Suprapubic skin (tissue), 4 donors: Measurements from ENCODE around the gene AGPAT2. TPM values are rescaled to one million over a fixed set of nuclear protein-coding genes. Genes with fewer than 3 reads are reported as not detected.

ENCODE experiments used
- DNase-seq, 2 donors: peaks; one replicate each; pipeline ENCODE4 v3.0.0-alpha.2; 2019; ENCODE audit warnings: low spot score in 2 of 2
- H3K27ac ChIP-seq: fragments of 200-600 bp; sonication (generic); one replicate; pipeline ENCODE4 v1.5.1; 2019
- H3K27me3 ChIP-seq: fragments of 200-600 bp; sonication (generic); one replicate; pipeline ENCODE4 v1.5.1; 2019
- H3K36me3 ChIP-seq: fragments of 200-600 bp; sonication (generic); one replicate; pipeline ENCODE4 v1.5.1; 2019
- H3K4me1 ChIP-seq: fragments of 200-600 bp; sonication (generic); one replicate; pipeline ENCODE4 v1.5.1; 2019
- H3K4me3 ChIP-seq: fragments of 200-600 bp; sonication (generic); one replicate; pipeline ENCODE4 v1.5.1; 2019; ENCODE audit warnings: mild to moderate bottlenecking
- H3K9me3 ChIP-seq: fragments of 200-600 bp; sonication (generic); one replicate; pipeline ENCODE4 v1.5.1; 2019
- CTCF ChIP-seq, 2 donors: fragments of 200-600 bp in 1 of 2; fragments of 450-650 bp in 1 of 2; sonication (generic) in 1 of 2; IDR thresholded peaks; one replicate each; pipeline ENCODE4 v1.5.1; 2016 to 2019; ENCODE audit warnings: antibody characterized with exemption in 2 of 2, mild to moderate bottlenecking in 1 of 2, moderate library complexity in 1 of 2
- EP300 ChIP-seq: sonication (generic); formaldehyde crosslinking; IDR thresholded peaks from one replicate; pipeline ENCODE4 v1.6.1; 2017; ENCODE audit warnings: antibody characterized with exemption
- POLR2A ChIP-seq, 2 donors: fragments of 450-650 bp; IDR thresholded peaks; one replicate each; pipeline ENCODE4 v1.6.1; 2017; ENCODE audit warnings: antibody characterized with exemption in 2 of 2, mild to moderate bottlenecking in 2 of 2, moderate library complexity in 2 of 2
- POLR2AphosphoS5 ChIP-seq, 3 donors: sonication (generic); formaldehyde crosslinking; IDR thresholded peaks; one replicate each; pipeline ENCODE4 v1.6.1; 2017; ENCODE audit warnings: antibody characterized with exemption in 3 of 3
- WGBS: methylation state at CpG from one replicate; pipeline ENCODE4 v1.1.5; 2018; 5-methylcytosine and 5-hydroxymethylcytosine counted together
- total RNA-seq, 4 donors: library from RNA; depleted of rRNA; stranded (reverse); fragments of >200 nt; gene quantifications; one replicate each; pipeline ENCODE4 v1.1.0, GENCODE V29; 2016

AGPAT2 gene
- total RNA-seq, 4 donors from 2014 or later = 43.5 to 73.2 (median 63.5) TPM

GRCh38 chr9:136722969-136723356, 35.7 kb upstream of the AGPAT2 start:
- H3K27ac ChIP-seq = no peak overlapping the region
- H3K36me3 ChIP-seq = peaks cover 48% of the 10 kb centered on the region
- peaks cover 74% of the 10 kb centered on the region for H3K4me1 ChIP-seq
- no peak overlapping the region for H3K4me3 ChIP-seq
- DNase-seq = no peak
- WGBS = 86% methylated on average over 22 of the region's 24 CpGs
- H3K27me3 ChIP-seq = no peaks in the 10 kb centered on the region
- TF ChIP-seq CTCF (IDR thresholded peaks at IDR 0.05) (no peak), POLR2AphosphoS5 (IDR thresholded peaks at IDR 0.05) (no peak), POLR2A (IDR thresholded peaks at IDR 0.05) (no peak), EP300 (no peak)
- H3K9me3 ChIP-seq = no peaks in the 10 kb centered on the region

DNA sequence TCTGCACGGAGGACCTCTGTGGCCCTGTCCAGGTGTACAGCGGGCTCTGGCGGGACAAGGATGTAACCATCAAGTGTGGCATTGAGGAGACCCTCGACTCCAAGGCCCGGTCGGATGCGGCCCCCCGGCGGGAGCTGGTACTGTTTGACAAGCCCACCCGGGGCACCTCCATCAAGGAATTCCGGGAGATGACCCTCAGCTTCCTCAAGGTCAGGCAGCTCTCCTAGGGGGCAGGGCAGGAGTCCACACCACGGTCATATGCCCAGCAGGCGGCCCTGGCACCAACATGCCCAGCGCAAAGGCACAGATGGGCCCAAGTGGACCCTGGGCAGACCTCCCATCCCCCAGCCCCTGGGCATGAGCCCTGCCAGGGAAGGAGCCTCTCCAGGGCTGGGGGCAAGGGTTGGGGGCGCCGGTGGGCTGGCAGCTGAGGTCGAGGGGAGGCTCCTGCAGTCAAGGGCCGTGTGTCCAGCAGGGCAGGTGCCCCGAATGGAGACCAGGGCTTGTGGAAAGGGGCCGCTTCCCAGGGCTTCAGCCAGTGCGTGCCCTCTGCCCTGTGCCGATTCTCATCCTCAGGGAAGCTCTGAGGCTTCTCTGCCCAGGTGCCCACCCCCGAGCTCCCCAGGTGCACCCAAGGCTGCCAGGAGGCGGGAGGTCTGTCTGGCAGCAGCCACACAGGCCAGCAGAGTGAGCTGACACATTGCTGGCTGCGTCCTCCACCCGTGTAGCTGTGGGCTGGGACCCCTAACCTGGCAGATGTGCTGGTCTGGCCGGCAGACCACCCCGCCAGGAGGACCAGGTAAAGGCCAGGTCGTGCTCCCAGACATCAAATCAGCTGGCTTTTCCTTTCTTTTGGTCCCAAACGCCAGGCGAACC, 35.1 kb upstream of the AGPAT2 start:
- no peak for DNase-seq
- TF ChIP-seq CTCF (IDR thresholded peaks at IDR 0.05) = no peak
- TF ChIP-seq POLR2AphosphoS5 (IDR thresholded peaks at IDR 0.05) = no peak
- no peak for TF ChIP-seq POLR2A (IDR thresholded peaks at IDR 0.05)
- no peak for TF ChIP-seq EP300
- no peaks in the 10 kb centered on the region for H3K27me3 ChIP-seq
- no peaks in the 10 kb centered on the region for H3K9me3 ChIP-seq
- 0% methylated on average over 1 of the region's 31 CpGs for WGBS
- peaks cover 71% of the 10 kb centered on the region for H3K4me1 ChIP-seq
- H3K36me3 ChIP-seq = peaks cover 48% of the 10 kb centered on the region
- H3K4me3 ChIP-seq = no peak overlapping the region
- H3K27ac ChIP-seq = no peak overlapping the region

DNA sequence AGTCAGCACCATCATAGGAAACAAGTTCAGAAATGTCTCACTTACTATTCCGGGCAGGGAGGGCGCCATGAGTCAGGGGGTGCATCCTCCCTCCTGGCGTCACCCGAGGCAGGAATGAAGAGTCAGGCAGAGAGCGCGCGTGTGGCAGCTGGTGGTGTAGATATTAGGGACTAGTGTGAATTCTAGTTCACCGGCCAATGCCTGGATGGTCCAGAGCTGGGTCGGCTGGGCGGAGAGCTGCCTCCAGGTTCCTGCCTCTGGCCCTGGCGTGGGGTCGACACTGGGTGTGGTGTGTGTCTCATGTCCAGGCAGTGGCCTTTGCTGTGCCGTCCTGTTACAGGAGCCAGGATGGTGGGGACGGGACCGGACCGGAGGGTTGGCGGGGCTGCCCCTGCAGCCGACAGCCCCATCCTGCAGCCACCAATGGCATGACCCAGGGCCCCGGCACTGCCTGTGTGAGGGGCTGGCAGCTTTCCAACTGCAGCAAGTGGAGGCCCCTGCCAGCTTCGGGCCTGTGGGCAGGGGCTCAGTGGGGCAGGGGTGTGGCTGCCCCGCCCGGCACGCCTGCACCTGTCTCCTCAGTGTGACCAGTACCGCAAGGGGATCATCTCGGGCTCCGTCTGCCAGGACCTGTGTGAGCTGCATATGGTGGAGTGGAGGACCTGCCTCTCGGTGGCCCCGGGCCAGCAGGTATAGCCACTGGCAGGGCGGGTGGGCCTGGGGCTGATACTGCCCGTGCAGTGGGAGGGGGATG, 34.3 kb upstream of the AGPAT2 start:
- 75% methylated on average over 15 of the region's 30 CpGs for whole genome bisulfite sequencing

GRCh38 chr9:136720898-136721338, 33.7 kb upstream of the AGPAT2 start:
- no peaks in the 10 kb centered on the region for H3K27me3 ChIP-seq
- TF ChIP-seq POLR2AphosphoS5 (IDR thresholded peaks at IDR 0.05) (no peak), EP300 (no peak), POLR2A (IDR thresholded peaks at IDR 0.05) (no peak), CTCF (IDR thresholded peaks at IDR 0.05) (no peak)
- no peaks in the 10 kb centered on the region for H3K9me3 ChIP-seq
- peaks cover 57% of the 10 kb centered on the region for H3K4me1 ChIP-seq
- no peak overlapping the region for H3K4me3 ChIP-seq
- DNase-seq = no peak
- peaks cover 44% of the 10 kb centered on the region for H3K36me3 ChIP-seq
- WGBS = no CpG with 5 or more reads among the region's 11 CpGs
- H3K27ac ChIP-seq = no peak overlapping the region

More for the DNA sequence above, 34.3 kb upstream of the AGPAT2 start:
- no peak for TF ChIP-seq EP300
- TF ChIP-seq POLR2A (IDR thresholded peaks at IDR 0.05) = no peak
- TF ChIP-seq CTCF (IDR thresholded peaks at IDR 0.05) = no peak
- no peak for TF ChIP-seq POLR2AphosphoS5 (IDR thresholded peaks at IDR 0.05)
- Histone ChIP-seq H3K4me3 (no peak overlapping the region), H3K27me3 (no peaks in the 10 kb centered on the region), H3K27ac (no peak overlapping the region), H3K9me3 (no peaks in the 10 kb centered on the region), H3K36me3 (peaks cover 48% of the 10 kb centered on the region), H3K4me1 (peaks cover 63% of the 10 kb centered on the region)
- DNase-seq = no peak
